RWPE1 (cell line): Measurements from ENCODE around the gene ABCA3.

Source experiments
- CTCF ChIA-PET: fragments of 350-600 bp; sonication (Branson Sonifier 250); formaldehyde crosslinking; extraction: SDS; loops from one replicate; lab custom pipeline; 2021; lab: Yijun Ruan, JAX
- POLR2A ChIA-PET: fragments of 400-600 bp; formaldehyde crosslinking; extraction: SDS; loops from one replicate; lab custom pipeline; 2020; ENCODE audit warnings: antibody characterized with exemption; ENCODE audit not compliant: low non-redundant PET; lab: Yijun Ruan, JAX
- DNase-seq: peaks from one replicate; pipeline ENCODE4 v3.0.0; 2012; ENCODE audit warnings: low spot score
- H3K27ac ChIP-seq: fragments of 450-650 bp; 2 replicates; pipeline ENCODE4 v1.5.1; 2017
- CTCF ChIP-seq: fragments of 450-650 bp; conservative IDR thresholded peaks from 2 replicates; pipeline ENCODE4 v1.5.1; 2017; ENCODE audit warnings: low read depth, mild to moderate bottlenecking

The ABCA3 gene

GRCh38 chr16:2331199-2331930 is 9.2 kb downstream of the ABCA3 start:
- no peak overlapping the region for H3K27ac ChIP-seq
- no peak for TF ChIP-seq CTCF
- ChIA-PET POLR2A (no interaction called here), CTCF (no interaction called here)
- no peak for DNase-seq

GRCh38 chr16:2329532-2329931 is 11.0 kb downstream of the ABCA3 start:
- no peak overlapping the region for H3K27ac ChIP-seq
- ChIA-PET CTCF (no interaction called here), POLR2A (no interaction called here)
- no peak for DNase-seq
- TF ChIP-seq CTCF: no peak

- DNase-seq: no peak
- ChIA-PET CTCF (interaction anchor here (0.6 kb wide), 2 partner anchors 9 to 20 kb away, joined by 3 to 7 read pairs; no protein-coding TSS in a partner anchor), POLR2A (no interaction called here)
- H3K27ac ChIP-seq: no peak overlapping the region
- TF ChIP-seq CTCF: no peak
Measured at GRCh38 chr16:2328428-2328827, 12.1 kb downstream of the ABCA3 start.

GRCh38 chr16:2326191-2326590 is 14.3 kb downstream of the ABCA3 start:
- CTCF ChIA-PET: interaction anchor here (0.5 kb wide), 1 partner anchor 374 kb away, joined by 3 read pairs; no protein-coding TSS in a partner anchor
- POLR2A ChIA-PET: no interaction called here
- no peak overlapping the region for H3K27ac ChIP-seq
- no peak for DNase-seq
- no peak for TF ChIP-seq CTCF

GRCh38 chr16:2325791-2326190 is 14.7 kb downstream of the ABCA3 start:
- H3K27ac ChIP-seq: no peak overlapping the region
- no peak for TF ChIP-seq CTCF
- DNase-seq: no peak
- POLR2A ChIA-PET: no interaction called here
- CTCF ChIA-PET: interaction anchor here (0.5 kb wide), 1 partner anchor 373 kb away, joined by 3 read pairs; no protein-coding TSS in a partner anchor

GRCh38 chr16:2325181-2325580 is 15.3 kb downstream of the ABCA3 start:
- TF ChIP-seq CTCF: no peak
- no peak overlapping the region for H3K27ac ChIP-seq
- CTCF ChIA-PET: no interaction called here
- POLR2A ChIA-PET: no interaction called here
- no peak for DNase-seq
